Umbilical cord (tissue), 2 donors: ENCODE results near the gene SPDYE2. TPM values are rescaled to one million over a fixed set of nuclear protein-coding genes. Genes with fewer than 3 reads are reported as not detected.
"Not testable (repeated sequence)": the region's sequence is repeated elsewhere in the genome, so short reads cannot be mapped to it uniquely, and the experiment has no call there.

Source experiments
- DNase-seq: peaks from one replicate; pipeline ENCODE4 v3.0.0-alpha.2; 2015; ENCODE audit warnings: low spot score
- total RNA-seq: library from RNA; depleted of rRNA; stranded (reverse); fragments of >200 nt; gene quantifications from one replicate; pipeline ENCODE4 v1.2.3, GENCODE V29; 2014; ENCODE audit warnings: low replicate concordance; ENCODE audit not compliant: insufficient read depth

SPDYE2 gene
- total RNA-seq, 1 donor from 2014 or later, result 2.6 TPM

DNA sequence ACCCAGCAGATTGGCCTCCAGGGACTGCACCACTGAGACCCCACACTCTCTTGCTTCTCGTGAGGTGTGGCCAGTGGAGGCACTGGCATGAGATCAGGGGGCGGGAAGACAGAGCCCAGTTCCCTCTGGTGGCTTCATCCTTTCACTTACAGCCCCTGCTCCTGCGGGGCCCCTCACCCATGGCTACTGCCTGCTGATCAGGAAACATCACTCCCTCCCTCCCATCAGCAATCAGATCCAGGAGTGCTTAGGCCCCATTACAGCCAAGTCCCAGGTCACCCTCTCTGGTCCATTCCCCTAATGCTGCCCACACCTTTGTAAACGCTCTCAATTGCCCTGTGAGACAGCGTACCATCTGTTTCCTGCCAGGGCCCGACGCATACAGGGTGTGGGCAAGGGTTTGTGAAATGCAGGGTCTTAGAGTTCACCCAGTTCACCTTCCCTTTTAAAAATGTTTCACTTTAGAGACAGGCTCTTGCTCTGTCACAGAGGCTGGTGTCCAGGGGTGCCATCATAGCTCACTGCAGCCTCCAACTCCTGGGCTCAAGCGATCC, 15.9 kb upstream of the SPDYE2 start:
- not testable (repeated sequence) for DNase-seq

- DNase-seq, result not testable (repeated sequence)
These were observed 10.4 kb upstream of the SPDYE2 start for GRCh38 chr7:102540604-102541003.

DNA sequence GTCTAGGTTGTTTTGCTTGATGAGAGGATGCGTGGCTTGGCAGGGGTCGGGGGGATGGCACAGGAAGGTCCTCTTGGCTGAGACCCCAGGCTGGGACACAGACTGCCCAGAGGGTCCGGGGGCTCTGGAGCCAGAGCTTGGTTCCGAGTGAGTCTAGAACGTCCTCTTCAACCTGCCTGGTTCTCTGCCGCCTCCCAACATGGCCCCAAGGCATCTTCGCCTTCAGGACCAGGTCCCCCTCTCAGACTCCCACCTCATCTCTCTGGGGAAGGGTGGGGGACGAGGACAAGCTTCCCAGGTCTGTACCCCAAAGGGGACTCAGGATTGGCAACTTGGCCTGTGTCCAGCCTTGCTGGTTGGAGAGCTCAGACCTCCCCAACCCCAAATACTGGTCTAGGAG, 8.9 kb upstream of the SPDYE2 start:
- DNase-seq, result not testable (repeated sequence)

- not testable (repeated sequence) for DNase-seq
These were observed 8.3 kb upstream of the SPDYE2 start for GRCh38 chr7:102542771-102543170.

- not testable (repeated sequence) for DNase-seq
These were observed 7.4 kb upstream of the SPDYE2 start, which contains the start of gene UPK3BL2 for GRCh38 chr7:102543596-102543995. TSS of gene UPK3BL2 (minus strand) at chr7:102543696. CDS start at chr7:102543636, 60 bp downstream.

GRCh38 chr7:102544372-102544771, 6.7 kb upstream of the SPDYE2 start:
- DNase-seq, result not testable (repeated sequence)

DNA sequence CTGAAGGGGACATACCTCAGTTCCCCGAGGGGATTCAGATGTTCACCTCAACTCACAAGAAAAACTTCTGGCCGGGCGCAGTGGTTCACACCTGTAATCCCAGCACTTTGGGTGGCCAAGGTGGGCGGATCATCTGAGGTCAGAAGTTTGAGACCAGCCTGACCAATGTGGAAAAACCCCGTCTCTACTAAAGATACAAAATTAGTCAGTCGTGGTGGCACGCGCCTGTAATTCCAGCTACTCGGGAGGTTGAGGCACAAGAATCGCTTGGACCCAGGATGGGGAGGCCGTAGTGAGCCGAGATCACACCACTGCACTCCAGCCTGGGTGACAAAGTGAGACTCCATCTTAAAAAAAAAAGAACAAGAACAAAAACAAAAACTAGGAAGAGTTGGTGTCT, 5.7 kb upstream of the SPDYE2 start:
- DNase-seq, result not testable (repeated sequence)

DNA sequence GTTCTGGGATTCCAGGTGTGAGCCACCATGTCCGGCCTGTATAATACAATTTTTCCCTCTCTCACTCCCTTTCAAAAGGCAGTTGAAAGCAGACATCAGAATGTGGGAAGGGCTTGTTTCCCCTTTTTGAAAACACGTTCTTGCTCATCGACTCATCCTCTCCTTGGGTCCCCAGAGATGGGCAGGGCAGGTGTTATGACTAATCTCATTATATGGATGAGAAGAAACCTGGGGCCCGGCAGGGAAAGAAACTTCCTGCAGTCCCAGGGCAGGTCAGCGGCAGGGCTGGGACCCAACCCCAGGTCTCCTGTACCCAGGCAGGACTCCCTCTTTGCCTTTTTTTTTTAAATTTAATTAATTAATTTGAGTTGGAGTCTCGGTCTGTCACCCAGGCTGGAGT, 4.7 kb upstream of the SPDYE2 start:
- not testable (repeated sequence) for DNase-seq

DNA sequence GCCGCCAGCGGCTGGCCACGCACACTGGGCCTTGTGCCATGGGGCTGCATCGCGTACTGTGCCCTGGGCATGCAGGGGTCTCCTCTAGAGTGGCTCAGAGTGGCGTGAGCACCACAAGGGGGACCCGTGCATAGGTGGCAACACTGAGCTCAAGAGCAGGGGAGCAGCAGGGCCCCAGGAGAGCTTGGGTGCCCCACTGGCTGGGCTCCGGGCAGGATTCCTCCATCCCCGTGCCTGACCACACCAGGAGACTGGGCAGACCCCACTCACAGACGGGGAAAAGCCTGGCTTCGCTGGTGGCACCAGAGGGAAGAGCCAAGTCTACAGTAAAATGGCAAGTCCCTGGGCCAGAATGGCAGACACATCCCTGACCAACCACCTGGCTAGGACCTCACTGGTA, 17.6 kb downstream of the SPDYE2 start:
- DNase-seq, result not testable (repeated sequence)

GRCh38 chr7:102572261-102573239, 21.5 kb downstream of the SPDYE2 start, which contains the start of gene POLR2J3:
TSS of gene POLR2J3 (minus strand) at chr7:102572583. CDS start at chr7:102572521, 62 bp downstream.
- DNase-seq, result peak; percentile 73

DNA sequence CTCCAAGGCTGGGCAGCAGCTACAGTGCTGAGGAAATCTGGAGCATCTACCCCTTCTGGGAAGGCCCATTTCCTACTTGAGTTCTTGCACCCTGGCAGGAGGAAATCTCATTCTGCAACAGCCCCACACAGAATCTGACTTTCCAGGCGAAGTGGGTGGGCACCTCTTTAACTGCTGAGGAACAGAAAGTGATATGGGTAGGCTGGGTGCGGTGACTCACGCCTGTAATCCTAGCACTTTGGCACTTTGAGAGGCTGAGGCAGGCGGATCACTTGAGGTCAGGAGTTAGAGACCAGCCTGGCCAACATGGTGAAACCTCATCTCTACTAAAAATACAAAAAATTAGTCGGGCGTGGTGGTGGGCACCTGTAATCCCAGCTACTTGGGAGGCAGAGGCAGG, 23.6 kb downstream of the SPDYE2 start:
- not testable (repeated sequence) for DNase-seq

- DNase-seq, result not testable (repeated sequence)
These were observed 25.3 kb downstream of the SPDYE2 start for GRCh38 chr7:102576363-102576762.

- DNase-seq, result not testable (repeated sequence)
These were observed 26.6 kb downstream of the SPDYE2 start for GRCh38 chr7:102577315-102578240.

- not testable (repeated sequence) for DNase-seq
These were observed 27.5 kb downstream of the SPDYE2 start for GRCh38 chr7:102578486-102578885.

GRCh38 chr7:102581722-102582121, 30.7 kb downstream of the SPDYE2 start:
- not testable (repeated sequence) for DNase-seq

DNA sequence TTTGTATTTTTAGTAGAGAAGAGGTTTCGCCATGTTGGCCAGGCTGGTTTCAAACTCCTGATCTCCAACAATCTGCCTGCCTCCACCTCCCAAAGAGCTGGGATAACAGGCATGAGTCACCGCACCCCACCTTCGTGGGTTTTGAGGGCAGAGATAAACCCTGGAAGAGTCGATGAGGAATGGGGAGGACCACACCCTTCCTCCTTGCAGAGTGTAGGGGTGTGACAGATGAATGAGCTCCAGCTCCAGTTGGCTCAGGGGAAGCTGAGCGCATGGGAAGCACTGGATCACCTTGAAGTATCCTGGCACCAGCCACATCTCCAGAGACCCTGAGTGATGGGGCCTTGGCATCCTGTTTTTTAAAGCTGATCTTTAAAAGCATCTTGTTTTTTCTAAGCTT, 32.5 kb downstream of the SPDYE2 start:
- DNase-seq, result not testable (repeated sequence)

DNA sequence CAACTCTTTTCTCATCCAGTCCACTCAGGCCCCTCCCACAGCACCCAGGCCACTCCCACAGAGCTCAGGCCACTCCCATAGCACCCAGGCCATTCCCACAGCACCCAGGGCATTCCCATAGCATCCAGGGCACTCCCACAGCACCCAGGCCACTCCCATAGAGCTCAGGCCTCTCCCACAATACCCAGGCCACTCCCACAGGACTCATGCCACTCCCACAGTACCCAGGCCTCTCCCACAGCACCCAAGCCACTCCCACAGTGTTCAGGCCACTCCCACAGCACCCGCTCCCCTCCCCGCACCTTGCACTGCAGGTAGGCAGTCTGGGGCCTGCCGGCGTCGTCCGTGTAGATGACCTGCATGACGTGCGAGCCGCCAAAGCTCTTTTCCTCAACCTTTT, 38.8 kb downstream of the SPDYE2 start:
- not testable (repeated sequence) for DNase-seq

DNA sequence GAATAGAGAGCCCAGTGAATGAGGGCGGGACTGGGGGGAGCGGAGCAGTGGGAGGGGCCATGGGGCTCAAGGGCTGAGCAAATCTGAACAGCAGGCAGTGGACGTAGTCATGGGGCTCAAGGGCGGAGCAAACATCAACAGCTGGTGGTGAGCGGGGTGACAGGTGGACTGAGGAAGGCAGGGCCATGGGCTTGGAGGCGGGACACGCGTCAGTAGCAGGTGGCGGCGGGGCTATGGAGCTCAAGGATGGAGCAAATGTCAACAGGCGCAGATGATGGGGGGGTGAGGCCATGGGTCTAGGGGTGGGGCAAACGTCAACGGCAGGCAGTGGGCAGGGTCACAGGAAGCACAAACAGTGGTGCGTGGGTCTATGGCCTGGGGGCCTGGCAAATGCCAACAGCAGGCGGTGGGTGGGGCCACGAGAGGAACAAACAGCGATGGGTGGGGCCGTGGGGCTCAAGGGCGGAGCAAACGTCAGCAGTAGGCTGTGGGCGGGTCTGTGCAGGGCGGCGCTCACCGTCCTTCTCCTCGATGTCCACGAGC, 41.5 kb downstream of the SPDYE2 start:
- DNase-seq, result not testable (repeated sequence)

- not testable (repeated sequence) for DNase-seq
These were observed 42.8 kb downstream of the SPDYE2 start for GRCh38 chr7:102593637-102594334.

- not testable (repeated sequence) for DNase-seq
These were observed 45.0 kb downstream of the SPDYE2 start for GRCh38 chr7:102596036-102596435.
